GM18909 (cell line): ENCODE data around the gene PLPPR5.

Experiments used
- ATAC-seq: cut with Tn5 transposase; IDR thresholded peaks from one replicate; pipeline ENCODE4 v1.9.1; 2021; ENCODE audit warnings: mild to moderate bottlenecking; ENCODE audit not compliant: unreplicated experiment, poor library complexity

Gene PLPPR5

GRCh38 chr1:98870959-98871903 is 133.4 kb downstream of the PLPPR5 start:
- peak; percentile 98 for ATAC-seq

GRCh38 chr1:98865796-98866195 is 138.9 kb downstream of the PLPPR5 start:
- no peak for ATAC-seq

GRCh38 chr1:98860329-98860728 is 144.3 kb downstream of the PLPPR5 start:
- no peak for ATAC-seq

- ATAC-seq, result no peak
These were observed 150.5 kb downstream of the PLPPR5 start for GRCh38 chr1:98854137-98854536.

GRCh38 chr1:98849969-98850636 is 154.6 kb downstream of the PLPPR5 start:
- peak; percentile 77 for ATAC-seq

- ATAC-seq, result no peak
These were observed 162.4 kb downstream of the PLPPR5 start for GRCh38 chr1:98842241-98842640.
